Stimulated activated CD4-positive, alpha-beta T cell treated with anti-CD3 and anti-CD28 coated beads, Interleukin-1b, Interleukin-23, amount 100 ng/mL, for 48 hours (primary cell): Measurements from ENCODE around the gene ALKBH2.

ENCODE experiments used
- DNase-seq: peaks from one replicate; pipeline ENCODE4 v3.0.0-alpha.2; 2020

ALKBH2 gene

DNA sequence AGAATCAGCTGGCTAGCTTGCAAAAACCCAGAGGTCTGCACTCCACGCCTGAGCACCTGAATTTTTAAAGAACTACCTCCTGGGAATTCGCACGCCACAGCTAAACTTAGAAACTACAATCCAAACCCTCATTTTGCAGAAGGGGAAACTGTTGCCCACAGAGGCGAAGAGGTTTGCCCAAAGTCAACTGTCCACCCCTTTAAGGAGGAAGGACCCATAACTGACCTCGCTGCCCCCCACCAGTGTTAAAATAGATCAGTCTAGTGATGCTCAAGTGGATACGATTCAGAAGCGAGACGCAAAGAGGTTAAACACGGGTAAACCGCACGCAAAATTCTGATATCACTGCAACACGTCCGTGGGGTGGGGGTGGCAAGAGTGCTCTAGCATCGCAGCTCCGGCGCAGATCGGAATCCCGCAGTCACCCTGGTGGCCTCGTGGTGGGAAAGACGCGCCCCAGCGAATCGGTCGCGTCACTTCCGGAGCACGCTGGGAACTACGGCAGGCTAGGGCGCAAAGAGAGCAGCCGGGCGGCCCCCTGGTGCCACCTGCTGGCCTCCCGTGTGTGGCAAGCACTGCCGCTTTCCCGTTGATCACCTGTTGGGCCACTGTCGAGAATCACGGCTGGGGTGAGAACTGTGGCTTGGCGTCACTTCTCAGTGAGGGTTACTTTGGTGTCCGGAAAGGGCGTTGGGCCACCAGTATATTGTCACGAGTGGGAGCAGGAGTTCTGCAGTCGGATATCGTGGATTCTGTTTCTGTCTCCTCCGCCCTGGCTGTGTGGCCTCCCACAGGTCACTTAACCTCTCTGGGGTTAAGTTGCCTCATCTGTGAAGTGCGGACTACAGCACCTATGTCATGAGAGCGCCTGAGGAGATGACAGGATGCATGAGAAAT lies at the start of gene ALKBH2:
TSS of gene ALKBH2 (minus strand) at position 451 of the 897 bp plus-strand sequence. CDS start 686 bp downstream, outside the sequence.
- peak; percentile 96 for DNase-seq

DNA sequence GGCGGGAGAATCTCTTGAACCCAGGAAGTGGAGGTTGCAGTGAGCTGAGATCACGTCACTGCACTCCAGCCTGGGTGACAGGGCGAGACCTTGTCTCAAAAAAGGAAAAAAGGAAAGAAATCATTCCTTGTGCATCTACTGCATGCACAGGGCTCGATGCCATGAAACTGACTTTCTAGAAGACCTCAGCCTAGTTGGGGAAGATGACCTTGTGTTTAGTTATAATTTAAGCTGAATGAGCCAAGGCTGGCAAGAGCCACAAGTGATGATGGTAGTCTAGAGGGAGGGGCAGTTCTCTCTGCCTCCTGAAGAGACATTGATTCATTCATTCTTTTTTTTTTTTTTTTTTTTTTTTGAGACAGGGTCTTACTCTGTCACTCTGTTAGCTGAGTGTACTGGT lies 47.3 kb upstream of the ALKBH2 start:
- DNase-seq, result no peak

DNA sequence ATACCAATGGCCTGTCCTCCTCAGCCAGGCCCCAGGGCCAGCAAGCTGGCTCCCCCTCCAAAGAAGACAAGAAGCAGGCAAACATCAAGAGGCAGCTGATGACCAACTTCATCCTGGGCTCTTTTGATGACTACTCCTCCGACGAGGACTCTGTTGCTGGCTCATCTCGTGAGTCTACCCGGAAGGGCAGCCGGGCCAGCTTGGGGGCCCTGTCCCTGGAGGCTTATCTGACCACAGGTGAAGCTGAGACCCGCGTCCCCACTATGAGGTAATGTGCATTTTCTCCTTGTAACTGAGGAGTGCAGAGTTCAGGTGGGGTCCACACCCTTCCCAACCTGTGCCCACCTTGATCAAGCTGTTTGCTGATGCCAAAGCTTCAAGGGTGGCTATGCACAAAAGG lies 46.5 kb upstream of the ALKBH2 start:
- no peak for DNase-seq

DNA sequence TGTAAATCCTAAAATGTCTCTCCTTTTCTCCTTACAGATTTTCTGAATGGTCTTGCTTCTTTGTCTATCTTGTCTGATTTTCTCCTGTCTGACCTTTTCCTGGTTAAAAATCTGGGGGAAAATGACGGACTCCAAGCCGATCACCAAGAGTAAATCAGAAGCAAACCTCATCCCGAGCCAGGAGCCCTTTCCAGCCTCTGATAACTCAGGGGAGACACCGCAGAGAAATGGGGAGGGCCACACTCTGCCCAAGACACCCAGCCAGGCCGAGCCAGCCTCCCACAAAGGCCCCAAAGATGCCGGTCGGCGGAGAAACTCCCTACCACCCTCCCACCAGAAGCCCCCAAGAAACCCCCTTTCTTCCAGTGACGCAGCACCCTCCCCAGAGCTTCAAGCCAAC lies 46.1 kb upstream of the ALKBH2 start:
- DNase-seq, result no peak

DNA sequence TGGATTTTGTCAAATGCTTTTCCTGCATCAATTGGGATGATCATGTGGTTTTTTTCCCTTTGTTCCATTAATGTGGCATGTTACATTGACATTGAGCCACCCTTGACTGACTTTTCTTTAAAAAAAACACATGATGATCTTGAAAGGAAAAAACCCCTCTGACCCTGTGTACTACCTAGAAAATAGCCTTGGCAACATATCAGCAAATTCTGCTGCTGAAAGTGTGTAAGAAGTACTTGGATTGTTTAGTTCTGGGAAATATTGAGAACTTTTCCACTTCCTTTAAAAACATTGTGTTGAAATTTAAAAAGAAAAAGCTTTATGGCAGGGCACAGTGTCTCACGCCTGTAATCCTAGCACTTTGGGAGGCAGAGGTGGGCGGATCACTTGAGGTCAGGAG lies 43.8 kb upstream of the ALKBH2 start:
- no peak for DNase-seq

DNA sequence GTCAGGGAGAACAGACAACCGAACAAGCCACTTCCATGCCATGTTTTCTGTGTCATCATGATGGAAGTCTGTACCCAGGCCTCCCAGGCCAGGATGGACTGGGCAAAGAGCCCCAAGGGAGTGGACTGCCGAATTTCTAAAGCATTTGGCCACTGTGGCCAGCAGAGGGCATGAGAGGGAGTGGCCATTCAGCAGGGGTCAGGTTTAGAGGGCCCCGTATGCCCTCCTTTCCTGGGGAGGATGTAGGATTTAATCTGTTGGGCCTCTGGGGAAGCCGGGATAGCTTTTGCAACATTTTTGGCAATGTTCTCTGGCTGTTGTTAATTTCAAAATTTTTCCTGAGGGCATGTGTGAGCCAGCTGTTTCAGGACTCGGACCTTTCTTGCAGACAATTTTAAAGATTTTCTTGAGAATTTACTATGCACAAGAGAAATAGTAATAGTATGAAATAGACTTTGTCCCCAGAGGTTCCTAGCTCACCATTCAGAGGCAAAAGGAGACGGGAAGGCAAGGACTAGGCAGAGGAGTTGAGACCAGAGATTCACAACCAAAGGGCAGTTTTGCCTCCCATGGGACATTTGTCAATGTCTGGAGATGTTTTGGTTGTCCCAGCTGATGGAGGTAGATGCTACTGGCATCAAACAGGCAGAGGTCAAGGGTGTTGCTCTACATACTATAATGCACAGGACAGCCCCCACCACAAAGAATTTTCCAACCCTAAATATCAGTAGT lies 41.1 kb upstream of the ALKBH2 start:
- no peak for DNase-seq

DNA sequence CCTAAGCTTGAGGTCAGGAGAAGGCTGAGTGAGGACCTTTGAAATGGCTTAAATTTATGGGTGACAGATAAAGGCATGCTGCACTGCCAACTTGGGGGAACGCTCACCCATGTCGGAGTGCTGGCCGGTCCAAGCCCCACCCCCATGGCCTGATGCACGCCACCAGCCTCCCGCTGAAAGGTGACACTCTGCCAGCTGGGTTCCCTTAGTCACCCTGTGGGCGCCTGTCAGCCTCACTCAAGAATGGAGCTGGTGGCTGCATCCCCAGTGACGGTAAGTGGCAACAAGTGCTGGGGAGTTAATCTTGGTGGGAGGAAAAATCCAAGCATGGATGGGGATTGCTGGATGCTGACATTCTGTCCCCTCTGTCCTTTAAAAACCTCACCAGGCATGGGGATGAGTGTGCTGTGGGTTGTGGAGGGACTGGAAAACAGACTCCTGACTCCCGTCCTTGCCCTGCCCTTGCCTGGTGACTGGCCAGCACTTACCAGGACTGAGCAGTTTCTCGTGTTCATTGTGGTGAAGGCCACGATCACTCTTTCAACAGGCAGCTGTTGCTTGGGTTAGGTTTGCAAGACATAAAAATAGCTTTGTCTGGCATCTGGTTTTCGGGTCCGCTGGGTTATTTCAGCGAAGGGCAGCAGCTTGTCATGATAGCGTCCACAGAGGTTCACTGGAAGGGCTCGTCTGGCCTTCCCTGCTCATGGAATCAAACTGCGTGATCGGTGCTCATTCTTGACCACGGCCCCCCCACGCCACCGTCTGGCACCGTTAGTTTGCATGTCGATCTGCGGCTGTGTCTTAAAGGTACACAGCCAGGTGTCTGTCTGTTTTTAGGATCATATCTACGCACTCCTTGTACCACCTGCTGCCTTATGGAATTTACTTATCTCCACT lies 38.1 kb upstream of the ALKBH2 start:
- no peak for DNase-seq

DNA sequence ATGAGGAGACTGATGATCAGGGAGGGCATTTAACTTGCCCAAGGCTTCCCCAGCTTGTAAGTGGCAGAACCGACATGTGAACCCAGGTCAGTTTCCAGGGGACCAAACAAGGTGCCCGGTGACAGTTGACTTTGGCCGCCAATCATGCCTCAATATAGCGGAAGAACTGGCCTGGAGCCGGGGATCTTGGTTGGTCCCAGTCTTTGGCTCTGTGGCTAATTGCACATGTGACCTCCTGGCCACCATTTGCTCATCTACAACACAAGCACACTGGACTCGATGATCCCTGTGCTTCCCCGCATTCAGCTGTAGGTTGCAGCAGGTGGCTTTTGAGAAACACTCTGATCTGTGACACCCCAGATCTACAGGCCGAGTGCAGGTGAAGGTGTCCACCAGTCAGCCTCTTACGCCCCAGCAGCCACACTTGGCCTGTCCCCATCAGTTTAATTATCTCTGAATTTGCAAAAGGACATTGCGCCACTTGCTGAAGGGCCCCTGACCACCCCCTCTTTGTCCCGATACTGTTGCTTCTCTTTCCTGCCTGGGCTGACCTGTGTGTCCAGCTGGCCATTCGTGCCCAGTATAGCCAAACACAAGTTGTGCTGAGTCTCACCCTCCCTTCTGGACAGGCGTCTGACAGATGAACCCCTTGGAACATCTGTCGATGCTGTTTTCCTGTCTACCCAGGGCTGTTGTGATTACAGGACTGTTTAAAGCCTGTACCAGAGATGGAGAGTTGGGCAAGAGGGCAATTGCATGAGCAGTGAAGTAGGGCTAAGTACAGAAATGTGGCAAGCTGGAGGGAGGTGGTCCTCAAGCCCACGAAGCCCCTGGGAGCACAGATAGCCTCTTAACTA lies 37.3 kb upstream of the ALKBH2 start:
- DNase-seq, result no peak

DNA sequence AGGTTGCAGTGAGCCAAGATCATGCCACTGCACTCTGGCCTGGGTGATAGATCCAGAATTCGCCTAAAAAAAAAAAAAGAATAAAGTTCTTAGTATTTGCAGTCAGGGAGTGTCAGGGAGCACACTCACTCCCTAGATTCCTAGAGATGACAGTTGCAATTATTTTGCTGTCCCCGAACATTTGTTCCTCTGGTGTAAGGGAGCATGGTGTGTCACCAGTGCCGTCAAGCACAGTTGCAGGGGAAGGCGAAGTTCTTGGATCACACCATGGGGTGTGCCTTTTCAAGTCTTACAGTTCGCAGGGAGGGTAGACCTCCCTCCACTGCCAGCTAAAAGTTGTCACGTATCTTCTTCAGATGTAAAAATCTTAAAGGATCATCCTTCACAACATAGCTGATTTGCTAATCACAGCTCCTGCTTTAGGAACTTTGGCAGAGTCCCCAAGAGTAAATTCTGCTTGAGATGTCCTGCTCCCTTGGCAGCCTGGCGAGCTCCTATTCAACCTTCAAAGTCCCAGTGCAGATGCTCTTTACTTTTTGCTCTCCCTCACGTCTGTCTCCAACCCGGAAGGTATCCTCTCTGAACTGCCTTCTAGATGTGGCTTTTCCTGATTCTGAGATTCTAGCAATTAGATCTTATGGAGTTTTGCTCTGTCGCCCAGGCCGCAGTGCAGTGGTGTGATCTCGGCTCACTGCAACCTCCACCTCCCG lies 34.4 kb upstream of the ALKBH2 start:
- DNase-seq, result no peak

DNA sequence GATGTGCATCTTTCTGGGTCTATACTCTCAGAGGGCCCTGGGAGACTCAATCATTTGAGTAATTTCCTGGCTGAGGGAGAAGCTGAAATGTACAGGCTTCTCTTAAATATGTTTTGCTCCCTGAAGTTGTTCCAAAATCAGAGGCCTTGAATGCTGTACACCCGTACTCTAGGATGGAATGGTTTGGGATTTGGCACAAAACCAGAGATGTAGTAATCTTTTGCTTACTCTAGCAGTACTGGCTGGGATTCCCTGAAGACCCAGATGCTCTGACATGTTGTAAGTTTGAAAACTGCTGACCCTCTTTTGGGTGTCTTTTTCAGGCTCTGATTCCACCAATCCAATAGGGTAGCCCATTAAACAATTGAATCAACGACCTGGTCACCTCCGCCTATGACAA lies 33.5 kb upstream of the ALKBH2 start:
- no peak for DNase-seq

DNA sequence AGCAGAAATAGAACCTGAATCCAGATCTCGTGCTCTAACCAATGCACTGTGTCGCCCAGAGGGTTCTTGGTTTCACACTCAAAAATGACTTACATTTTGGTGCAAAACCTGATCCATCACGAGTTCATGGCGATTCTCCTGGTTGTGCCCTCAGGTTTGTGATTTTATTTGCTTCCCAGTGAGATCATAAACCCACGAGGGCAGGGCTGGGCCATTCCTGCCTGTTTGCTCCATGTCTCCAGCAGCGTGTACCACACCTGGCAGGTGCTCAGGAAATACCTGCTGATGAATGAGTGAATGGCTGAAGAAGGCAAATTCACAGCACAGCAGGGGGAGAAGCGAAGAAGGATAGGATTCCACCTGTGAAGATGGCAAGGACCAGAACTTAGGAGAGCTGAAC lies 32.5 kb upstream of the ALKBH2 start:
- DNase-seq, result no peak

DNA sequence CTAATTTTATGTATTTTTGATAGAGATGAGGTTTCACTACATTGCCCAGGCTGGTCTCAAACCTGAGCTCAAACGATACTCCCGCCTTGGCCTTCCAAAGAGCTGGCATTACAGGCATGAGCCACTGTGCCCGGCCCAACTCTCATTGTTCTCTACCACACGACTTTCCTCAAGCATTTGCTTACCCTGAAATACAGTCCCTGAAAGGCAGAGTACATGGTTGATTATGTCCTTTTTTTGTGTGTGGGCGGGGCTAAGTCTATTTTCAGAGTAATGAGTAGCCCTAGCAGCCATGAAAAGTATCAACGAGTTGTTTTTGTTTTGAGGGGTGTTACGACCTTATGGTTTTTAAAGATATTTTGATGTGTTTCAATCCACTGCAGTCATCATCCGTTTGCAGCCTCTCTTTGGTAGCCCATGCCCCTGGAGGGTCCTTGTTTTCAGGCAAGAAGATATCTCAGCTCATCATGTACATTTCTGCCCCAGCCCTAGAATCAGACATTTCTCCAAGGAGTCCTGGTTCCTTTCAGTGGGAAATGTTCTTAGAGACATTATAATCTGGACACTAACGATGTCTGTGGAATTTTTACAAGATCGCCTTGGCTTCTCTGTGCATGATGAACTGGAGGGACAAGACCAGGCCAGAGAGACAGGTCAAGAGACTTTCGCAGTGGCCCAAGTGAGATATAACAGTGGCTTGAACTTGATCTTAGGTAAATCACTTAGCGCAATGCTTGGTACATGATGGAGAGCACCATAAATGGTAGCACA lies 31.8 kb upstream of the ALKBH2 start:
- DNase-seq, result no peak

DNA sequence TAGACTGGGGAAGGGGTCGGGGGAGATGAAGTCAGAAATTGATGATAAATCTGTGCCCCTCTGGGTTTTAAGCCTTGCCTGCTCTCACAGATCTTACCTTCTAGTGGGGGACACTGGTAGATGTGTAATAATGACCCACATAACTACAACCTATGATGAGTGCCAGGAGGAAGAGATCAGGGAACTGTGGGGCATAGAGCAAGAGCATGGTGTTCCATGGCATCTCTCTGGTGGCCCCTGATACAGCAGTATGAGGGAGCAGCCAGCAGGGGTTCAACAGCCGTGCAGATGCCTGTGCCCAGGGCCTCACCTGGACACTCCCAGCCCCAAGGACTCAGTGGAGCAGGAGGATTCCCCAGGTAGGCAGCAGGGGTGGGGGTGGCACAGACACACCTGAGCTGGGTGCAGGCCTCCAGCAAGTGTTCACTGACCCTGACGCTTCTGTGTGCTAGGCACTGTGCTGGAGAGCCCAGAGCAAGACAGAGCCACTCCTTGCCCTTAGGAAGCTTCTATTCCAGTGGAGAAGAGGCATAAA lies 28.1 kb upstream of the ALKBH2 start:
- no peak for DNase-seq

DNA sequence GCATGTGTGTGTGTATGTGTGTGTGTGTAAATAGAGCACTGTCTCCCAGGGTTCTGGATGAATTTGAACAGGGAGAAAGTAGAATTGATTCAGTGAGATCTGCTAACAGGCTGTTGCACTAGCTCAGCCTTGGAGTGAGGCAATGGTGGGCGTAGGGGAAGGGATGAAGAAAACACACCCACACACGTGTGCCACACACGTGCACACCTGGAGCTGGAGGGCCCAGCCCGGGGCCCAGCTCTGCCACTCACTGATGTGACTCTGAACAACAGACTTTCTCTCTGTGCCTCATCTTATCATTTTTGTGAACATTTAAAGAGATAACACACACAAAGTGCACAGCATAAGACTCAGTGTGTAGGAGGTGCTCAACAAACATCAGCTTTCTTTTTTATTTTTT lies 27.3 kb upstream of the ALKBH2 start:
- no peak for DNase-seq

DNA sequence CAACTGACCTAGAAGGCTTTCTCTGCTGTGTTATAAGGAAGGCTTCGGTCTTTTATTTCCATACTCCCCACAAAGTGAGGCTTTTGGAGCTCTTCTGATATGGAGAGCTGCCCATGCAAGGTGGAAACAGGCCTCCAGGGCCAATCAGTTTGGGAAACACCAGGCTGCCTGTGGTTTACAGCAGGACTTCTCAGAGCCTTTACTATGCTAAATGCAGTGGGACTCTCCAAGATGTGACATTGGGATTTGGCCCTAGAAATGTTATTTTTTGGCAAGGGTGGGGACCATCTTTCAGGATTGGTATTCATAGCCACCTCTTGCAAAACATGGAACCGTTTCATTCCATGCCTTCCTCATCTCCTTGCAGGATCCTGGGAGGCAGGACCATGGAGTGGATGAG lies 26.8 kb upstream of the ALKBH2 start:
- DNase-seq, result no peak

DNA sequence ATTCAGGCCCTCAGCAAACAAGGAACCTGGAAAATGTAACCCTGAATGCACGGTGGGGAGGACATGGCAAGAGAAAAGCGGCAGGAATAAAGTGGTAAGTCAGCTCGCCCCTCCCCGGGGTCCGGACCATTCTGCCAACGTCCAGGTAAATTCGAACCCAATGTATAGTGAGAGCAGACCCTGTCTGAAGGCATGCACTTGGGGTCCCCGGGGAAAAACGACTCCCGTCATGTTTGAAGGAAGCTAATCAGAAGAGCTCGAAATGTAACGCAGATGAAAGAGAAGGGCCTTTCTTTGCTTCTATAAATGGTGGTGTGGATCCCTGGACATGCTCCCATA lies 23.3 kb upstream of the ALKBH2 start:
- DNase-seq, result no peak

DNA sequence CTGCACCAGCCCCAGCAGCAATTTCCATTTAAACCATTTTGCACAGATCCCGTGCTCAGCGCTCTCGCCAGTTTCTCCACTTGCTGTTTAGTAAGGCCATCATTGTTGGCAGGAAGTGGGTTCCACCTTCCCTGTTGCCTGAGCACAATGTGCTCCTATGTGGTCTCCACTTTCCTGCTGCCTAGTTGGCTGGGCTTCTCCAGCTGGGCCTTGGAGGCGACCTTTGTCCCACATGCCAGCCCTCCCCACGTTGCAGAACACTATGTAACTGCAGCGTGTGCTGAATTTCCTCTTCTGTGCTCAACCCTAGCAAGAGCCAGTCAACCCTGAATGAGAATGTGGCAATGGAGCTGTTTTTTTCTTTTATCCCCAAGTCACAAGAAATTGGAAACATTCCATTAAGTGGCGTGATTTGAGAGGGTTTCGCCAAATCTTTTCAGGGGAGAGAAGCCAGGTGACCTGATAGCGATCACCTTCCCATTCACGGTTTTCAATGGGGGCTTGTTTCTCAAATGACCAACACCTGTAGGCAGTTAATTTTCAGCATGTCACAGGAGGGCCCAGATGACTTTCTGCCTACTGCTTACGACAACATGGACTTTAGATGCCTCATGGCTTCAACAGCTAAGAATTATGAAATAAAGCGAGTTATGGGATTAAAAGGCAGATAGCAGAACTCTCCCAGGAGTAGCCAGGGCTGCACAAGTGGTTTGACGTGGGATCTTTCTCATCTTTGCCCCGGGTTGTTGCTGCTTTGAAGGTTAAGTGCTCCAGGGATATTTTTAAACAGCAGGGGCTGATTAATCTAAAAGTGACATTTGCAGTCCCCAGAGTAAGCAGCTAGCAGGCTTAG lies 22.7 kb upstream of the ALKBH2 start, which contains the start of gene ACACB:
TSS of gene ACACB (plus strand) at position 830 of the 853 bp plus-strand sequence. CDS start 22,819 bp downstream, outside the sequence.
- DNase-seq, result no peak

DNA sequence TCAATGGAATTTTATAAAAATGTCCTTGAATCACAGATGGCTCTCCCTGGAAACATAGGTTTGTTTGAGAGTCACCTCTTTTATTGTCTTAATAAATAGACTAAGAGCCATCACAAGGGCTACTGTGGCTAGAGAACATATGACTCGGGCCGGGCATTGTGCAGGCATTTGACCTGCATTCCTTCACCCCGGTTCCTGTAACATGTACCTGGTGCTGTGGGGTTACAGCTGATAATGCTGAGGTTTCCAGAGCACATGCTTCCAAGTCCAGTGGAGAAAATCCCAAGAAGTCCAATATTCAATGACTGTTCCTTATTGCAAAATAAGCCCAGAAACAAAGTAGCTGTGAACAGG lies 22.1 kb upstream of the ALKBH2 start:
- no peak for DNase-seq

DNA sequence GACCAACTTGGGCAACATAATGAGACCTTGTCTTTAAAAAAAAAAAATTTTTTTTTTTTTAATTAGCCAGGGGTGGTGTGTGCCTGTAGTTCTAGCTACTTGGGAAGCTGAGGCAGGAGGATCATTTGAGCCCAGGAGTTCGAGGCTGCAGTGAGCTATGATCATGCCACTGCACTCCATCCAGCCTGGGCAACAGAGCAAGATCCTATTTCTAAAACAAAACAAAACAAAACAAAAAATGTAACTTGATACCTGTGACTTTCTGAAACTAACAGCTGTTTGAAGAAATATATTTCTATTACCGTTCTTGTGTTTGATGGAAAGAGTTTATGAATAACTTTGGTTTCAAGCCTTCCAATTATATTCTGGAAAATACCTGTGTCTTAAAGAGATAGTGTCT lies 21.4 kb upstream of the ALKBH2 start:
- no peak for DNase-seq
